Measurements from ENCODE around the gene TRIM4. TPM values are rescaled to one million over a fixed set of nuclear protein-coding genes. Genes with fewer than 3 reads are reported as not detected.

TRIM4 gene
- total RNA-seq, 1 donor from 2014 or later: 13.7 TPM

GRCh38 chr7:99855236-99855635 lies 64.1 kb downstream of the TRIM4 start:
- no peak overlapping the region for H3K4me3 Mint-ChIP-seq (ENCODE audit: unreplicated experiment)
- DNase-seq: no peak
- no peaks in the 10 kb centered on the region for H3K36me3 Mint-ChIP-seq (ENCODE audit: unreplicated experiment)
- H3K4me1 Mint-ChIP-seq (ENCODE audit: low read depth, unreplicated experiment): no peaks in the 10 kb centered on the region
- no peaks in the 10 kb centered on the region for H3K9me3 Mint-ChIP-seq (ENCODE audit: unreplicated experiment)
- TF ChIP-seq CTCF (IDR thresholded peaks at IDR 0.05; ENCODE audit: partially characterized antibody, unreplicated experiment): no peak
- no peak overlapping the region for H3K27ac Mint-ChIP-seq (ENCODE audit: unreplicated experiment)
- H3K27me3 Mint-ChIP-seq (ENCODE audit: unreplicated experiment): peaks cover 2% of the 10 kb centered on the region

GRCh38 chr7:99848420-99849216 lies 70.7 kb downstream of the TRIM4 start:
- no peak for TF ChIP-seq CTCF (IDR thresholded peaks at IDR 0.05; ENCODE audit: partially characterized antibody, unreplicated experiment)

GRCh38 chr7:99844328-99844727 lies 75.0 kb downstream of the TRIM4 start:
- Mint-ChIP-seq H3K27me3 (ENCODE audit: unreplicated experiment) (no peaks in the 10 kb centered on the region), H3K4me3 (ENCODE audit: unreplicated experiment) (no peak overlapping the region), H3K9me3 (ENCODE audit: unreplicated experiment) (no peaks in the 10 kb centered on the region), H3K4me1 (ENCODE audit: low read depth, unreplicated experiment) (no peaks in the 10 kb centered on the region), H3K36me3 (ENCODE audit: unreplicated experiment) (no peaks in the 10 kb centered on the region), H3K27ac (ENCODE audit: unreplicated experiment) (no peak overlapping the region)
- no peak for TF ChIP-seq CTCF (IDR thresholded peaks at IDR 0.05; ENCODE audit: partially characterized antibody, unreplicated experiment)
- no peak for DNase-seq

More at GRCh38 chr7:99848420-99849216, 70.7 kb downstream of the TRIM4 start:
- Mint-ChIP-seq H3K9me3 (ENCODE audit: unreplicated experiment) (no peaks in the 10 kb centered on the region), H3K4me3 (ENCODE audit: unreplicated experiment) (no peak overlapping the region), H3K27me3 (ENCODE audit: unreplicated experiment) (no peaks in the 10 kb centered on the region), H3K4me1 (ENCODE audit: low read depth, unreplicated experiment) (no peaks in the 10 kb centered on the region), H3K27ac (ENCODE audit: unreplicated experiment) (no peak overlapping the region), H3K36me3 (ENCODE audit: unreplicated experiment) (no peaks in the 10 kb centered on the region)
- no peak for DNase-seq

- H3K27ac Mint-ChIP-seq (ENCODE audit: unreplicated experiment): no peak overlapping the region
- H3K27me3 Mint-ChIP-seq (ENCODE audit: unreplicated experiment): no peaks in the 10 kb centered on the region
- H3K4me3 Mint-ChIP-seq (ENCODE audit: unreplicated experiment): no peak overlapping the region
- no peaks in the 10 kb centered on the region for H3K9me3 Mint-ChIP-seq (ENCODE audit: unreplicated experiment)
- DNase-seq: no peak
- no peak for TF ChIP-seq CTCF (IDR thresholded peaks at IDR 0.05; ENCODE audit: partially characterized antibody, unreplicated experiment)
- H3K36me3 Mint-ChIP-seq (ENCODE audit: unreplicated experiment): no peaks in the 10 kb centered on the region
- no peaks in the 10 kb centered on the region for H3K4me1 Mint-ChIP-seq (ENCODE audit: low read depth, unreplicated experiment)
Observed at GRCh38 chr7:99843808-99844207, 75.5 kb downstream of the TRIM4 start.

GRCh38 chr7:99842926-99843325 lies 76.4 kb downstream of the TRIM4 start:
- no peaks in the 10 kb centered on the region for H3K4me1 Mint-ChIP-seq (ENCODE audit: low read depth, unreplicated experiment)
- H3K4me3 Mint-ChIP-seq (ENCODE audit: unreplicated experiment): no peak overlapping the region
- H3K36me3 Mint-ChIP-seq (ENCODE audit: unreplicated experiment): no peaks in the 10 kb centered on the region
- H3K27ac Mint-ChIP-seq (ENCODE audit: unreplicated experiment): no peak overlapping the region
- no peaks in the 10 kb centered on the region for H3K27me3 Mint-ChIP-seq (ENCODE audit: unreplicated experiment)
- no peak for TF ChIP-seq CTCF (IDR thresholded peaks at IDR 0.05; ENCODE audit: partially characterized antibody, unreplicated experiment)
- no peaks in the 10 kb centered on the region for H3K9me3 Mint-ChIP-seq (ENCODE audit: unreplicated experiment)
- no peak for DNase-seq

Data from glutamatergic neuron (in vitro differentiated cells).